CD4-positive, alpha-beta T cell (primary cell): ENCODE data around the gene LSG1. TPM values are rescaled to one million over a fixed set of nuclear protein-coding genes. Genes with fewer than 3 reads are reported as not detected.

Experiments used
- ATAC-seq: fragments of 200-7000 bp; cut with Tn5 transposase; one replicate; pipeline ENCODE4 v1.10.0; 2022; ENCODE audit warnings: mild to moderate bottlenecking; ENCODE audit not compliant: poor library complexity
- CTCF ChIA-PET: fragments of 350-600 bp; sonication (Branson Sonifier 250); formaldehyde crosslinking; loops from one replicate; lab custom pipeline; 2021; ENCODE audit warnings: antibody characterized with exemption, inconsistent platforms; lab: Charles Lee
- POLR2A ChIA-PET: fragments of 350-600 bp; sonication (Branson Sonifier 250); formaldehyde crosslinking; loops from one replicate; lab custom pipeline; 2021; ENCODE audit warnings: antibody characterized with exemption, inconsistent platforms; lab: Charles Lee
- DNase-seq, 14 experiments: peaks; one replicate each; pipeline ENCODE4 v3.0.0-alpha.2; 2013 to 2020; ENCODE audit warnings: mixed read lengths in 2 of 14
- H3K27ac ChIP-seq, 2 donors: one replicate each; pipeline versions ENCODE4 v1.5.1 to v1.7.0; 2013; ENCODE audit warnings: low read length in 2 of 2, low read depth in 1 of 2, mild to moderate bottlenecking in 1 of 2
- H3K27me3 ChIP-seq, 2 experiments: 1 replicate in 1 of 2; 2 replicates in 1 of 2; pipeline versions ENCODE4 v1.6.1 to v1.7.0; 2013; ENCODE audit warnings: low read length in 2 of 2, control low read depth in 1 of 2, mild to moderate bottlenecking in 1 of 2, moderate library complexity in 1 of 2; ENCODE audit not compliant: insufficient read depth in 2 of 2, control insufficient read depth in 1 of 2
- H3K36me3 ChIP-seq: one replicate; pipeline ENCODE4 v1.6.1; 2013; ENCODE audit warnings: low read length, control low read depth; ENCODE audit not compliant: insufficient read depth
- H3K4me1 ChIP-seq: one replicate; pipeline ENCODE4 v1.6.1; 2013; ENCODE audit warnings: low read length, control low read depth; ENCODE audit not compliant: insufficient read depth
- H3K4me3 ChIP-seq: one replicate; pipeline ENCODE4 v1.5.1; 2013; ENCODE audit warnings: mild to moderate bottlenecking, low read length, moderate library complexity
- H3K9me3 ChIP-seq, 2 experiments: 1 replicate in 1 of 2; 2 replicates in 1 of 2; pipeline versions ENCODE4 v1.6.1 to v1.7.0; 2013; ENCODE audit warnings: low read length in 2 of 2, mild to moderate bottlenecking in 2 of 2, control low read depth in 1 of 2, moderate library complexity in 1 of 2; ENCODE audit not compliant: control insufficient read depth in 1 of 2, insufficient read depth in 1 of 2
- H3K27ac Mint-ChIP-seq: one replicate; pipeline ENCODE4 v1.8.0; 2020; ENCODE audit warnings: mixed read lengths
- H3K27me3 Mint-ChIP-seq: one replicate; pipeline ENCODE4 v1.8.0; 2021; ENCODE audit warnings: mixed read lengths
- H3K36me3 Mint-ChIP-seq: one replicate; pipeline ENCODE4 v1.8.0; 2021; ENCODE audit warnings: low read depth, mixed read lengths
- H3K4me1 Mint-ChIP-seq: one replicate; pipeline ENCODE4 v1.8.0; 2021; ENCODE audit warnings: low read depth, mixed read lengths
- H3K4me3 Mint-ChIP-seq: one replicate; pipeline ENCODE4 v1.8.0; 2020; ENCODE audit warnings: mild to moderate bottlenecking, mixed read lengths
- H3K9me3 Mint-ChIP-seq: one replicate; pipeline ENCODE4 v1.8.0; 2020; ENCODE audit warnings: mixed read lengths
- CTCF ChIP-seq: fragments of 200-600 bp; IDR thresholded peaks from one replicate; pipeline ENCODE4 v1.8.0; 2022; ENCODE audit warnings: antibody characterized with exemption, mild to moderate bottlenecking
- intact Hi-C, 2 experiments: fragments of 100-400 bp; cut with DNase I in 1 of 2; cut with micrococcal nuclease in 1 of 2; formaldehyde crosslinking; loops; one replicate each; pipeline versions ENCODE4 v1.15.1 to v1.9.0; 2023 to 2025; cut with DNase I, micrococcal nuclease
- total RNA-seq, 174 experiments: library from RNA in 2 of 174; stranded (reverse) in 2 of 174; gene quantifications; one replicate each; pipeline ENCODE4 v1.2.3 and lab custom pipeline; 2021 to 2026

The LSG1 gene
- total RNA-seq, 2 experiments from 2014 or later = 37.9 to 44.6 TPM

GRCh38 chr3:194713299-194714136, 41.5 kb upstream of the LSG1 start:
- Mint-ChIP-seq H3K27me3 (peaks cover 3% of the 10 kb centered on the region), H3K9me3 (no peaks in the 10 kb centered on the region), H3K4me1 (no peaks in the 10 kb centered on the region), H3K27ac (no peak overlapping the region), H3K36me3 (no peaks in the 10 kb centered on the region), H3K4me3 (no peak overlapping the region)
- no peak for TF ChIP-seq CTCF
- no peaks in the 10 kb centered on the region for H3K27me3 ChIP-seq
- CTCF ChIA-PET = no interaction called here
- POLR2A ChIA-PET = no interaction called here
- H3K36me3 ChIP-seq = no peaks in the 10 kb centered on the region
- H3K4me1 ChIP-seq = no peaks in the 10 kb centered on the region
- no peak for DNase-seq
- H3K4me3 ChIP-seq = no peak overlapping the region
- H3K9me3 ChIP-seq = no peaks in the 10 kb centered on the region
- intact Hi-C loops = no loop called here
- no peak overlapping the region for H3K27ac ChIP-seq
- ATAC-seq = no peak

GRCh38 chr3:194711913-194712312, 39.9 kb upstream of the LSG1 start:
- no peaks in the 10 kb centered on the region for H3K9me3 Mint-ChIP-seq
- Histone ChIP-seq H3K4me1 (no peaks in the 10 kb centered on the region), H3K27ac (no peak overlapping the region), H3K27me3 (no peaks in the 10 kb centered on the region), H3K4me3 (no peak overlapping the region), H3K36me3 (no peaks in the 10 kb centered on the region), H3K9me3 (peaks cover 0 to 5% of the 10 kb centered on the region in 2 experiments)
- TF ChIP-seq CTCF = no peak
- ChIA-PET POLR2A (no interaction called here), CTCF (no interaction called here)
- H3K4me1 Mint-ChIP-seq = no peaks in the 10 kb centered on the region
- no peak overlapping the region for H3K4me3 Mint-ChIP-seq
- intact Hi-C loops = no loop called here
- H3K27ac Mint-ChIP-seq = no peak overlapping the region
- DNase-seq (no peak), ATAC-seq (no peak)
- no peaks in the 10 kb centered on the region for H3K36me3 Mint-ChIP-seq
- no peaks in the 10 kb centered on the region for H3K27me3 Mint-ChIP-seq

- no peak for TF ChIP-seq CTCF
- Mint-ChIP-seq H3K27me3 (no peaks in the 10 kb centered on the region), H3K4me3 (no peak overlapping the region), H3K9me3 (no peaks in the 10 kb centered on the region), H3K4me1 (no peaks in the 10 kb centered on the region), H3K36me3 (no peaks in the 10 kb centered on the region), H3K27ac (no peak overlapping the region)
- Histone ChIP-seq H3K4me3 (no peak overlapping the region), H3K36me3 (no peaks in the 10 kb centered on the region), H3K27ac (no peak overlapping the region), H3K4me1 (no peaks in the 10 kb centered on the region), H3K27me3 (no peaks in the 10 kb centered on the region), H3K9me3 (peaks cover 0 to 5% of the 10 kb centered on the region in 2 experiments)
- ChIA-PET CTCF (no interaction called here), POLR2A (no interaction called here)
- DNase-seq (no peak), ATAC-seq (no peak)
- intact Hi-C loops = no loop called here
These were observed 39.3 kb upstream of the LSG1 start for GRCh38 chr3:194711286-194711685.
